ENCODE data around the gene OR2T10. TPM values are rescaled to one million over a fixed set of nuclear protein-coding genes. Genes with fewer than 3 reads are reported as not detected.

The OR2T10 gene
- total RNA-seq, 1 donor from 2014 or later: not detected

DNA sequence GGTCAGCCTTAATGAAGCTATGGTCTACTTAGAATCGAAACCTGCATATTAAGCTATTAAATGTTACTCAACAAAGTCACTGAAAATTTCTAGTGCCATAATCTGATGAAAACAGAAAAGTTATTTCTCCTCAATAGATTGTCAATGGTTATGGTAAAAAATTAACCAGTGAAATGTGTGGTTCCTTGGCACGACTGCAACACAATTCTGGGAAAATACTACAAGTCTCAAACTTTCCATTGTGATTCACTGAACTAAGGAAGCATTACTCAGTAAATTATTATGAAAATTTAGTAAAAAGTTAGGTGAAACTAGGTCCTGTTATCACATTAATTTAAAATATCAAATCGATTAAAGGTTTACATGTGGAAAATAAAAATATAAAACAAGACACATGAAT, 12.8 kb upstream of the OR2T10 start:
- TF ChIP-seq, protein P1, sequence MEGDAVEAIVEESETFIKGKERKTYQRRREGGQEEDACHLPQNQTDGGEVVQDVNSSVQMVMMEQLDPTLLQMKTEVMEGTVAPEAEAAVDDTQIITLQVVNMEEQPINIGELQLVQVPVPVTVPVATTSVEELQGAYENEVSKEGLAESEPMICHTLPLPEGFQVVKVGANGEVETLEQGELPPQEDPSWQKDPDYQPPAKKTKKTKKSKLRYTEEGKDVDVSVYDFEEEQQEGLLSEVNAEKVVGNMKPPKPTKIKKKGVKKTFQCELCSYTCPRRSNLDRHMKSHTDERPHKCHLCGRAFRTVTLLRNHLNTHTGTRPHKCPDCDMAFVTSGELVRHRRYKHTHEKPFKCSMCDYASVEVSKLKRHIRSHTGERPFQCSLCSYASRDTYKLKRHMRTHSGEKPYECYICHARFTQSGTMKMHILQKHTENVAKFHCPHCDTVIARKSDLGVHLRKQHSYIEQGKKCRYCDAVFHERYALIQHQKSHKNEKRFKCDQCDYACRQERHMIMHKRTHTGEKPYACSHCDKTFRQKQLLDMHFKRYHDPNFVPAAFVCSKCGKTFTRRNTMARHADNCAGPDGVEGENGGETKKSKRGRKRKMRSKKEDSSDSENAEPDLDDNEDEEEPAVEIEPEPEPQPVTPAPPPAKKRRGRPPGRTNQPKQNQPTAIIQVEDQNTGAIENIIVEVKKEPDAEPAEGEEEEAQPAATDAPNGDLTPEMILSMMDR (IDR thresholded peaks at IDR 0.05; ENCODE audit: unreplicated experiment): no peak

DNA sequence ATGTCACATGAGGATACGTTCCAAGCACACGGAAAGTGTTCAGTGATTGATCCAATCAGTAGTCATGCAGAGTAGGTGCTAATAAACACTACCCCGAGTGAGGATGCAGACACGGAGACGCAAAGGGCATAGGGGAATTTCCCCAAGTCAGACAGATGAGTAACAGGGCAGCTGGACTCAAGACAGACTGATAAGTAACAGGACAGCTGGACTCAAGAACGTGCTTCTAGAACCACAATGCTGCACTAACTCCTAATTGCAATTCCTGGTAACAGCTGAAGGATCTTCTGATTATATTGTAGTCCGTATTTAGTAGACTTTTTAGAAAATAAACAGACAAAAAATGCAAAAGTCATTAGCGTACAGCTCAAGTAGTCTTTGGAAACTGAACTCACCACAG, 1.9 kb upstream of the OR2T10 start:
- DNase-seq (ENCODE audit: low spot score, unreplicated experiment): no peak
- TF ChIP-seq, protein P1 (IDR thresholded peaks at IDR 0.05; ENCODE audit: unreplicated experiment): no peak
- no peaks in the 10 kb centered on the region for H3K4me1 Mint-ChIP-seq (ENCODE audit: low read depth)
- H3K36me3 Mint-ChIP-seq (ENCODE audit: insufficient read depth): peaks cover 6% of the 10 kb centered on the region
- no peak overlapping the region for H3K4me3 Mint-ChIP-seq (ENCODE audit: low read depth)
- H3K9me3 Mint-ChIP-seq (ENCODE audit: low read depth): peaks cover 58% of the 10 kb centered on the region
- H3K27me3 Mint-ChIP-seq: no peaks in the 10 kb centered on the region
- H3K27ac Mint-ChIP-seq: no peak overlapping the region

More for the DNA sequence above, 12.8 kb upstream of the OR2T10 start:
- no peaks in the 10 kb centered on the region for H3K27me3 Mint-ChIP-seq
- no peak overlapping the region for H3K4me3 Mint-ChIP-seq (ENCODE audit: low read depth)
- peaks cover 72% of the 10 kb centered on the region for H3K9me3 Mint-ChIP-seq (ENCODE audit: low read depth)
- H3K36me3 Mint-ChIP-seq (ENCODE audit: insufficient read depth): peaks cover 1% of the 10 kb centered on the region
- no peaks in the 10 kb centered on the region for H3K4me1 Mint-ChIP-seq (ENCODE audit: low read depth)
- no peak for DNase-seq (ENCODE audit: low spot score, unreplicated experiment)
- H3K27ac Mint-ChIP-seq: no peak overlapping the region

DNA sequence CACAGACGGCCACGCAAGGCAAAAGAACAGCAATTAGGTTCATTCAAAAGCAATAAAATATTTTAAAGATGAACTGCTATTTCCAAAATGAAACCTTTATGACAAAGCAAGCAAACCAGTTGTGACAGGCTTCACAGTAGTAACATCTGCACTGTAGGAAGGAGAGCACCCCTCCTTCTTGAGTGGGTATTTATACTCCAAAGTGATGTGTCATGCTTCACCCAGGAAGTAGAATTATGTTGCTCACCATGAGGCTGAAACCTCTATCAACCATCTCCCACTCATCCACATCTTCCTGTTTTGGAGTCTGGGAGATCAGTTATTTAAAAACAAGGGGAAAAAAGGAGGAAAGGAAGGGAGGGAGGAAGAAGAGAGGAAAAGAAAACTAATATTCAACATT, 885 bp downstream of the OR2T10 start:
- TF ChIP-seq, protein P1 (IDR thresholded peaks at IDR 0.05; ENCODE audit: unreplicated experiment): no peak
- peaks cover 52% of the 10 kb centered on the region for H3K9me3 Mint-ChIP-seq (ENCODE audit: low read depth)
- H3K27me3 Mint-ChIP-seq: no peaks in the 10 kb centered on the region

DNA sequence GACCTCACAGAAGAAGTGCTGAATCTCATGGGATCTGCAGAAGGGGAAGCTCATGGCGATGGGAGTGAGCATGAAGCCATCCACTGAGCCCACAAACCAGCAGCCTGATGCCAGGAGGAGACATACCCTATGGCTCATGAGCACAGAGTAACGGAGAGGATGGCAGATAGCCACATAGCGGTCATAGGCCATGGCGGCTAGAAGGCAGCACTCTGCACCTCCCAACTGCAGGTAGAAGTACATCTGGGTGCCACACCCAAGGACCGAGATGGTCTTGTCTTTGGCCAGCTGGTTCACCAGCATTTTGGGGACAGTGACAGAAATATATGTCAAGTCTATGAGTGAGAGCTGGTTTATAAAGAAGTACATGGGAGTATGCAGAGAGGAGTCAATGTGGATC, 4.3 kb downstream of the OR2T10 start:
- H3K27ac Mint-ChIP-seq: no peak overlapping the region
- H3K4me3 Mint-ChIP-seq (ENCODE audit: low read depth): no peak overlapping the region
- no peaks in the 10 kb centered on the region for H3K27me3 Mint-ChIP-seq
- DNase-seq (ENCODE audit: low spot score, unreplicated experiment): no peak
- H3K36me3 Mint-ChIP-seq (ENCODE audit: insufficient read depth): peaks cover 2% of the 10 kb centered on the region
- peaks cover 55% of the 10 kb centered on the region for H3K9me3 Mint-ChIP-seq (ENCODE audit: low read depth)
- TF ChIP-seq, protein P1 (IDR thresholded peaks at IDR 0.05; ENCODE audit: unreplicated experiment): no peak
- no peaks in the 10 kb centered on the region for H3K4me1 Mint-ChIP-seq (ENCODE audit: low read depth)

More for the DNA sequence above, 885 bp downstream of the OR2T10 start:
- H3K4me3 Mint-ChIP-seq (ENCODE audit: low read depth): no peak overlapping the region
- H3K4me1 Mint-ChIP-seq (ENCODE audit: low read depth): no peaks in the 10 kb centered on the region
- peaks cover 2% of the 10 kb centered on the region for H3K36me3 Mint-ChIP-seq (ENCODE audit: insufficient read depth)
- DNase-seq (ENCODE audit: low spot score, unreplicated experiment): no peak
- H3K27ac Mint-ChIP-seq: no peak overlapping the region

DNA sequence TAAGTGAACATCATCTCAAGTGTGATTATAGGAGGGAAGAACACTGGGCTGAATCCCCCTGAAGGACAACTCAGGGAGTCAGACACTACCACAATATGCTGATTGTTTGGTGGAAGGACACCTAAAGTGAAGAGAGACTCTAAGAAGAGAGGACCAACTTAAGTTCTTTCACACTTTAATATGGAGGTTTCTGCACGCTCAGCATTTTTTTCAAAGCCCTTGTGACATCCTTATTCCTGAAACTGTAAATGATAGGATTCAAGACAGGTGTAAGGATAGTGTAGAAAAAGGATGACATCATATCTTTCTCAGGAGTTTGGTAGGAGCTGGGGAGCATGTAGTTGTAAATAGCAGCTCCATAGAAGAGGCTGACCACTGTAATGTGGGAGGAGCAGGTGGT, 4.8 kb downstream of the OR2T10 start:
- Mint-ChIP-seq H3K4me1 (ENCODE audit: low read depth) (no peaks in the 10 kb centered on the region), H3K9me3 (ENCODE audit: low read depth) (peaks cover 60% of the 10 kb centered on the region), H3K4me3 (ENCODE audit: low read depth) (no peak overlapping the region), H3K36me3 (ENCODE audit: insufficient read depth) (peaks cover 2% of the 10 kb centered on the region), H3K27me3 (no peaks in the 10 kb centered on the region), H3K27ac (no peak overlapping the region)
- no peak for DNase-seq (ENCODE audit: low spot score, unreplicated experiment)
- TF ChIP-seq, protein P1 (IDR thresholded peaks at IDR 0.05; ENCODE audit: unreplicated experiment): no peak

Data from progenitor cell of endocrine pancreas (in vitro differentiated cells).